GM10266 (cell line): Measurements from ENCODE around the gene POLR2L.

Source experiments
- DNase-seq: peaks from one replicate; pipeline ENCODE4 v3.0.0; 2012; ENCODE audit errors: extremely low spot score
- TF ChIP-seq, protein P1 (sequence below): IDR thresholded peaks from 2 replicates; pipeline ENCODE4 v1.5.1; 2012; ENCODE audit warnings: mild to moderate bottlenecking, low read depth; ENCODE audit not compliant: control insufficient read depth, insufficient read depth; ENCODE audit errors: missing control alignments

POLR2L gene

DNA sequence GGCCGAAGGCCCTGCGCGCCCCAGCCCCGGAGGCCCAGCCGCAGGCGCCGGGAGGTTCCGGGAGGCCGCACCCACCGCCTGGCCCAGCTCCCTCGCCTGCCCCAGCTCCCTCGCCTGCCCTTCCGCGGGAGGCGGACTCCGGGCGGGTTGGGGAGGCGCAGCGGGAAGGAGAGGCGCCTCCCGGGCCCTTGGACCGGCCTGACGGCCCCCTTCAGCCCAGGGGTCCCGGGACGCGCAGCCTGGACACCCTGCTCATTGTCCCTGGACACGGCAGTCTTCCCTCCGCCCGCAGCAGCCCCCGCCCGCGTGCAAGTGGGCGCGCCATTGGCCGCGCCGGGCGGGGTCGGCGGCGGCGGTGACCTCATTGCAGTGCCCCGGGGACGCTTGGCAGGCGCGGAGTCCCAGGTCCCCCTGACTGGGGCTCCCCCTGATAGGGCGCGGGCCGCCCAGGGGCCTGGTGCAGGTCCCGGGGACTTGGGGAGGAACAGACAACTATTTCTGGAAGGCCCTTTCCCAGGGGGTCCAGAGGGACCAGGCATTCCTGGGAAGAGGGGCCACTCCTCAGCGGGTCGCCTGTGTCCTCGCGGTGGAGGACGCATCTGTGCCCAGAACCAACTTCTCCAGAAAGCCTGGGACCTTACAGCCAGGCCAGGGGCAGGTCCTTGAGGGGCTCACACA lies 9.1 kb downstream of the POLR2L start:
- TF ChIP-seq, protein P1, sequence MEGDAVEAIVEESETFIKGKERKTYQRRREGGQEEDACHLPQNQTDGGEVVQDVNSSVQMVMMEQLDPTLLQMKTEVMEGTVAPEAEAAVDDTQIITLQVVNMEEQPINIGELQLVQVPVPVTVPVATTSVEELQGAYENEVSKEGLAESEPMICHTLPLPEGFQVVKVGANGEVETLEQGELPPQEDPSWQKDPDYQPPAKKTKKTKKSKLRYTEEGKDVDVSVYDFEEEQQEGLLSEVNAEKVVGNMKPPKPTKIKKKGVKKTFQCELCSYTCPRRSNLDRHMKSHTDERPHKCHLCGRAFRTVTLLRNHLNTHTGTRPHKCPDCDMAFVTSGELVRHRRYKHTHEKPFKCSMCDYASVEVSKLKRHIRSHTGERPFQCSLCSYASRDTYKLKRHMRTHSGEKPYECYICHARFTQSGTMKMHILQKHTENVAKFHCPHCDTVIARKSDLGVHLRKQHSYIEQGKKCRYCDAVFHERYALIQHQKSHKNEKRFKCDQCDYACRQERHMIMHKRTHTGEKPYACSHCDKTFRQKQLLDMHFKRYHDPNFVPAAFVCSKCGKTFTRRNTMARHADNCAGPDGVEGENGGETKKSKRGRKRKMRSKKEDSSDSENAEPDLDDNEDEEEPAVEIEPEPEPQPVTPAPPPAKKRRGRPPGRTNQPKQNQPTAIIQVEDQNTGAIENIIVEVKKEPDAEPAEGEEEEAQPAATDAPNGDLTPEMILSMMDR, result no peak
- peak; percentile 80 for DNase-seq

DNA sequence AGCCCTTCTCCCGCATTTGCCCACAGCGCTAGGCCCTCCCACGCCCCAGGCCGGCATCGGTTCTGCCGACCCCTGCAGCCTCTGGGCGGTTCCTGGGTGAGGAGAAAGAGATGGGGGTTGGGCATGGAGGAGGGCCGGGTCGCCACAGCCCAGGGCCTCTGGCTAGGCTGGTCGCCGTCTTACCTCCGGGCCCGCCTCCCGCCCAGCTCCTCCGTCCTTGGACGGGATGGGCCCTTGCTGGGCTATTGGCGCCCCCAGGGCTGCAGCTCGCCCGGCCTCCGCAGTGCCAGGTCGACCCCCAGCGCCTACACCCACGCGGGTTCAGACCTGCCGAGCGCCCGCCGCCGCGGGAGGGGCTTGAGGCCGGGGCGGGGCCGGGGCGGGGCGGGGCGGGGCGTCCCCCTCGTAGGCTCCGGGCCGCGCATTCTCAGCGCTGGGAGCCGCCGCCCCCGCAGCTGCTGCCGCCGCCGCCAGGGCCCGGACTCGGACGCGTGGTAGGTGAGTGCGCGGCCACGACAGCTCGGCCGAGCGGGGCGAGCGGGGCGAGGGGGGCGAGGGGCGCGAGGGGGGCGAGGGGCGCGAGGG lies 9.7 kb downstream of the POLR2L start, which contains the start of gene CD151:
CD151 (plus strand) TSS at position 424 of the 585 bp plus-strand sequence. CDS start 3,118 bp downstream, outside the sequence.
- DNase-seq, result peak; percentile 90
- TF ChIP-seq, protein P1, result no peak

DNA sequence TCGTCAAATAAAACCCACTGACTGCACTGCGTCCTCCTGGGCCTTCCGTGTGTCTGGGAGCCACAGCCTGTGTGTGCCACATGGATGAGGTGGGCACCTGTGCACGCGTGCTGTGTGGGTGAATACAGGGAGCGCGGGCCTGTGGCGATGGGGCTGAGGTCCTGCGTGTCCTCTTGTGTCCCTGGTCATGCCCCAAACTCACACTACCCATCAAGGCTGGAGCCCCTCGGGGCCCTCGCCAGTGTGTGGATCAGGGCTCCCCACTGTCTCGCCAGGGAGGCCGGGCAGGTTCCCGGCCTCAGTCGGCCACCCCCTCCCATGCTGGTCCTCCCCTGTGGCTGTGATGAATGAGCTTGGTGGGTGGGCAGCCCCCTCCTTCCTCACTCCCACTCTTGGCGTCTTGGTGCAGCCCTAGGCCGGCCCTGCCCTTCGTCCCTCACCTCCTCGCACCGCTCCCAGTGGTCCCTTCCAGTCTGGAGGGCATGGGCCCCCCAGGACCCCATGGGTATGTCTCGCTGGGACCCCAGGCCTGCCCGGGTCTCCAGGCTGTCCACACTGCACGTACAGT lies 10.3 kb downstream of the POLR2L start:
- TF ChIP-seq, protein P1, result no peak

DNA sequence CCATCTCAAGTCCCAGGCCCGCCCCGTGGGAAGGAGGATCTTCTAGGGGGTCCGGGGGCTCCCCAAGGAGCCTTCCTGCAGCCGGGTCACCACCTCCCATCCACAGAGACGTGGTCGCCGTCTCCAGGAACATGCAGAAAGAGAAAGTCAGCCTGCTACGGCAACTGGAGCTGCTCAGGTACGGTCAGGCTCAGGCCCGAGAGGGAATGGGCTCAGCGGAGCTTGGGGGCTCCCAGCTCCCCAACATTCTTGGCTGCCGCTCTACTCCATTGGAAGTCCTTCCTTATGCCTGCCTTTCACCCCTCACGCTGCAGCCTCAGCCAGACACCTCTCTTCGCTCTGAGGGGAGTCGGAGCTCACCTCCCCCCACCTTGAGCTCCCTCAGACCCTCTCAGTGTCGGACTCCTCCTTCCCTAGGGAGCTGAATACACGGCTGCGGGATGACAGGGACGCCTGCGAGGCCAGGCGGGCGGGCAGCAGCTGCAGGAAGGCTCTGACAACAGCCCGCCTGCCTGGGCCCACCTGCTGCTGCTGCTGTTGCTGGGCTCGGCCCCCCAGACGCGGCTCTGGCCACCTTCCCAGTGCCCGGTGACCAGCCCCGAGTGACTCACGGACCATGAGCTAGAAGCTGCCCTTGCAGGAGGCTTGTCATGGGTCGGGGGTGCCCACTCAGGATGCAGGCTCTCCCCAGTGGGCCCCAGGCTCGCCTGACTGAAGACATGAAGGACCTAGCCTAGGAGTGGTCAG lies 11.0 kb downstream of the POLR2L start:
- TF ChIP-seq, protein P1, result no peak
- no peak for DNase-seq

More for the DNA sequence above, 10.3 kb downstream of the POLR2L start:
- no peak for DNase-seq

DNA sequence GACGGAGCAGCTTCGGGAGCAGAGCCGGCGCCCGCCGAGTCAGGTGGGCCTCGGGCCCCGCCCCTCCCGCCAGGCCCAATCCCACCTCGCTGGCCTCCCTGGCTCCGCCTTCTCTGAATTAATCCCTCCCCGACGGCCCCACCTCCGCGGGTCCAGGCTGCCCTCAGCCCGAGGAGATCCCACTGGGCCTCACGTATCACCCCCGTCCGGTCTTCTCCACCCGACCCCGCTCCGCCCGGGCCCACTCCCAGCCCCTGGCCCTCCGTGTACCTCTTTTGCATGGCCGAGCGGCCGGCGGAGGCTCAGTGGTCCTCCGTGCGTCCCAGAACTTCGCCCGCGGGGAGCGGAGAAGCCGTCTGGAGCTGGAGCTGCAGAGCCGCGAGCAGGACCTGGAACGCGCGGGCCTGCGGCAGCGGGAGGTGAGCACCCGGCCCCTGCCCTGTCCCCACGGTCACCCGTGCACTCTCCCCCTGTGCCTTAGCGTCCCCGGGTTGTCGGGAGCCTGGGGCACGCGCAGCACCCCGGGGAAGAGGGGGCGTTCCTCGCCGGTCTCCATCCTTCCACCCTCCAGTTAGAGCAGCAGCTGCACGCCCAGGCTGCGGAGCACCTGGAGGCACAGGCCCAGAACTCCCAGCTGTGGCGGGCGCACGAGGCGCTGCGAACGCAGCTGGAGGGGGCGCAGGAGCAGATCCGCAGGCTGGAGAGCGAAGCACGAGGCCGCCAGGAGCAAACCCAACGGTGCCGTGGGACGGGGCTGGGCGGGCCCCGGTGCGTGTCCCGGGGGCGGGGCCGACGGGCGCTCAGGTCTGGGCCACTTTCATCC lies 11.8 kb downstream of the POLR2L start:
- peak; percentile 90 for DNase-seq
- TF ChIP-seq, protein P1, result no peak

DNA sequence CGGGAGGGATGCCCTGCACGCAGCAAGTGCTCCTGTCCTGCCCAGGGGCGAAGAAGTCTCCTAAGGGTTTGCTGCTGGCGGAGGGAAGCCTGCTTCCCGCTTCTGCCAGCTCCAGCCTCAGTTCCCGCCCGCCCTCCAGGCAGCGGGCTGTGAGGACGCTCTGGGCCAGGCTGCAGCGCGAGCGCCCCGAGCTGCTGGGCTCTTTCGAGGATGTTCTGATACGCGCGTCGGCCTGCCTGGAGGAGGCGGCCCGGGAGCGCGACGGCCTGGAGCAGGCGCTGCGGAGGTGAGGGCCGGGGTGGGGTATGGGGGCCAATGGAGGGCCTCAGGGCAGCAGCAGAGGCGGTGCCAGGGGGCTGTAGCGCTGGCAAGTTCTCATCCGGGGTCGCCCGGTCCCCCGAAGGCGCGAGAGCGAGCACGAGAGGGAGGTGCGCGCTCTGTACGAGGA lies 12.5 kb downstream of the POLR2L start:
- no peak for DNase-seq

More for the DNA sequence above, 12.5 kb downstream of the POLR2L start:
- TF ChIP-seq, protein P1, result no peak
